Central memory CD8-positive, alpha-beta T cell (primary cell): ENCODE measurements around the gene IQGAP2.

Experiments
- ATAC-seq: fragments of 150-1000 bp; cut with Tn5 transposase; replicated peaks from 2 replicates; pipeline ENCODE4 v1.10.0; 2022; ENCODE audit warnings: mild to moderate bottlenecking, moderate FRiP score, moderate number of reproducible peaks; ENCODE audit not compliant: poor library complexity, severe bottlenecking; ENCODE audit errors: extremely low read depth
- DNase-seq, 2 donors: peaks; one replicate each; pipeline ENCODE4 v3.0.0; 2021; ENCODE audit warnings: low spot score in 2 of 2
- H3K27ac Mint-ChIP-seq: one replicate; pipeline ENCODE4 v1.8.0; 2022; ENCODE audit warnings: low read depth, mild to moderate bottlenecking, moderate library complexity, mixed read lengths
- H3K27me3 Mint-ChIP-seq: one replicate; pipeline ENCODE4 v1.8.0; 2022; ENCODE audit warnings: mixed read lengths
- H3K36me3 Mint-ChIP-seq: one replicate; pipeline ENCODE4 v1.8.0; 2022; ENCODE audit warnings: mild to moderate bottlenecking, moderate library complexity, mixed read lengths; ENCODE audit not compliant: insufficient read depth
- H3K4me1 Mint-ChIP-seq: one replicate; pipeline ENCODE4 v1.8.0; 2022; ENCODE audit warnings: mixed read lengths
- H3K4me3 Mint-ChIP-seq: one replicate; pipeline ENCODE4 v1.8.0; 2022; ENCODE audit warnings: mild to moderate bottlenecking, moderate library complexity, mixed read lengths
- H3K9me3 Mint-ChIP-seq: one replicate; pipeline ENCODE4 v1.8.0; 2022; ENCODE audit warnings: mixed read lengths

Gene IQGAP2

GRCh38 chr5:76404223-76405211 lies 1.4 kb downstream of the IQGAP2 start:
- peaks cover 72% of the 10 kb centered on the region for H3K4me1 Mint-ChIP-seq
- peaks cover 25% of the 10 kb centered on the region for H3K36me3 Mint-ChIP-seq
- peak; percentile 50 for ATAC-seq
- peak; percentile 62 to 85 for DNase-seq
- peak overlapping the region; percentile 100 for H3K27ac Mint-ChIP-seq
- no peaks in the 10 kb centered on the region for H3K9me3 Mint-ChIP-seq
- peak overlapping the region; percentile 98 for H3K4me3 Mint-ChIP-seq
- no peaks in the 10 kb centered on the region for H3K27me3 Mint-ChIP-seq

GRCh38 chr5:76406014-76406413 lies 2.9 kb downstream of the IQGAP2 start:
- Mint-ChIP-seq H3K9me3 (no peaks in the 10 kb centered on the region), H3K36me3 (peaks cover 28% of the 10 kb centered on the region), H3K27ac (peak overlapping the region; percentile 100), H3K27me3 (no peaks in the 10 kb centered on the region), H3K4me3 (peak overlapping the region; percentile 98), H3K4me1 (peaks cover 82% of the 10 kb centered on the region)
- DNase-seq (no peak), ATAC-seq (no peak)

GRCh38 chr5:76406673-76407072 lies 3.6 kb downstream of the IQGAP2 start:
- H3K9me3 Mint-ChIP-seq: no peaks in the 10 kb centered on the region
- peak overlapping the region; percentile 98 for H3K4me3 Mint-ChIP-seq
- no peak overlapping the region for H3K27ac Mint-ChIP-seq
- H3K27me3 Mint-ChIP-seq: no peaks in the 10 kb centered on the region
- ATAC-seq (no peak), DNase-seq (no peak)
- peaks cover 82% of the 10 kb centered on the region for H3K4me1 Mint-ChIP-seq
- peaks cover 33% of the 10 kb centered on the region for H3K36me3 Mint-ChIP-seq

- ATAC-seq (no peak), DNase-seq (no peak)
- Mint-ChIP-seq H3K4me3 (no peak overlapping the region), H3K27me3 (no peaks in the 10 kb centered on the region), H3K4me1 (peaks cover 88% of the 10 kb centered on the region), H3K9me3 (no peaks in the 10 kb centered on the region), H3K27ac (peak overlapping the region; percentile 53), H3K36me3 (peaks cover 28% of the 10 kb centered on the region)
Measured at GRCh38 chr5:76408104-76408654, 5.1 kb downstream of the IQGAP2 start.

GRCh38 chr5:76412511-76412910 lies 9.4 kb downstream of the IQGAP2 start:
- Mint-ChIP-seq H3K27ac (peak overlapping the region; percentile 83), H3K9me3 (no peaks in the 10 kb centered on the region), H3K4me1 (peaks cover 90% of the 10 kb centered on the region), H3K36me3 (peaks cover 20% of the 10 kb centered on the region), H3K27me3 (no peaks in the 10 kb centered on the region), H3K4me3 (no peak overlapping the region)
- DNase-seq (no peak), ATAC-seq (no peak)

- peaks cover 20% of the 10 kb centered on the region for H3K36me3 Mint-ChIP-seq
- ATAC-seq (no peak), DNase-seq (no peak)
- H3K9me3 Mint-ChIP-seq: no peaks in the 10 kb centered on the region
- H3K27me3 Mint-ChIP-seq: no peaks in the 10 kb centered on the region
- H3K4me1 Mint-ChIP-seq: peaks cover 88% of the 10 kb centered on the region
- H3K27ac Mint-ChIP-seq: peak overlapping the region; percentile 83
- peak overlapping the region; percentile 5 for H3K4me3 Mint-ChIP-seq
Measured at GRCh38 chr5:76413746-76414145, 10.7 kb downstream of the IQGAP2 start.

- H3K27ac Mint-ChIP-seq: peak overlapping the region; percentile 75
- no peak for ATAC-seq
- H3K4me1 Mint-ChIP-seq: peaks cover 86% of the 10 kb centered on the region
- H3K9me3 Mint-ChIP-seq: no peaks in the 10 kb centered on the region
- peaks cover 18% of the 10 kb centered on the region for H3K36me3 Mint-ChIP-seq
- peak overlapping the region; percentile 28 for H3K4me3 Mint-ChIP-seq
- DNase-seq: no peak
- H3K27me3 Mint-ChIP-seq: no peaks in the 10 kb centered on the region
Measured at GRCh38 chr5:76414788-76415187, 11.7 kb downstream of the IQGAP2 start.

GRCh38 chr5:76415855-76416254 lies 12.8 kb downstream of the IQGAP2 start:
- peaks cover 83% of the 10 kb centered on the region for H3K4me1 Mint-ChIP-seq
- peaks cover 16% of the 10 kb centered on the region for H3K36me3 Mint-ChIP-seq
- no peaks in the 10 kb centered on the region for H3K27me3 Mint-ChIP-seq
- no peak for DNase-seq
- no peak for ATAC-seq
- no peak overlapping the region for H3K4me3 Mint-ChIP-seq
- H3K27ac Mint-ChIP-seq: peak overlapping the region; percentile 75
- H3K9me3 Mint-ChIP-seq: no peaks in the 10 kb centered on the region

- Mint-ChIP-seq H3K4me1 (peaks cover 75% of the 10 kb centered on the region), H3K36me3 (peaks cover 4% of the 10 kb centered on the region), H3K27ac (peak overlapping the region; percentile 45), H3K9me3 (no peaks in the 10 kb centered on the region), H3K27me3 (no peaks in the 10 kb centered on the region), H3K4me3 (no peak overlapping the region)
- ATAC-seq (no peak), DNase-seq (no peak)
Measured at GRCh38 chr5:76419597-76420298, 16.7 kb downstream of the IQGAP2 start.

GRCh38 chr5:76422227-76422626 lies 19.1 kb downstream of the IQGAP2 start:
- ATAC-seq (no peak), DNase-seq (no peak)
- H3K27me3 Mint-ChIP-seq: no peaks in the 10 kb centered on the region
- H3K27ac Mint-ChIP-seq: peak overlapping the region; percentile 39
- H3K9me3 Mint-ChIP-seq: no peaks in the 10 kb centered on the region
- peaks cover 6% of the 10 kb centered on the region for H3K36me3 Mint-ChIP-seq
- H3K4me3 Mint-ChIP-seq: no peak overlapping the region
- H3K4me1 Mint-ChIP-seq: peaks cover 71% of the 10 kb centered on the region

GRCh38 chr5:76422742-76423141 lies 19.7 kb downstream of the IQGAP2 start:
- H3K27ac Mint-ChIP-seq: peak overlapping the region; percentile 39
- no peaks in the 10 kb centered on the region for H3K27me3 Mint-ChIP-seq
- no peak overlapping the region for H3K4me3 Mint-ChIP-seq
- peaks cover 76% of the 10 kb centered on the region for H3K4me1 Mint-ChIP-seq
- peaks cover 9% of the 10 kb centered on the region for H3K36me3 Mint-ChIP-seq
- ATAC-seq (no peak), DNase-seq (no peak)
- H3K9me3 Mint-ChIP-seq: no peaks in the 10 kb centered on the region

GRCh38 chr5:76425146-76425545 lies 22.1 kb downstream of the IQGAP2 start:
- Mint-ChIP-seq H3K9me3 (no peaks in the 10 kb centered on the region), H3K36me3 (peaks cover 9% of the 10 kb centered on the region), H3K27me3 (no peaks in the 10 kb centered on the region), H3K4me3 (no peak overlapping the region), H3K27ac (peak overlapping the region; percentile 6), H3K4me1 (peaks cover 70% of the 10 kb centered on the region)
- DNase-seq (no peak), ATAC-seq (no peak)
